Urothelium cell line (cell line): ENCODE results near the gene EPHA4.

Experiments
- DNase-seq: peaks from one replicate; pipeline ENCODE4 v3.0.0; 2011; ENCODE audit warnings: low spot score, mixed read lengths
- FAIRE-seq: peaks from 2 replicates; lab custom pipeline; 2011; peaks lifted over from hg19 to GRCh38; lab: Jason Lieb, UNC

The EPHA4 gene

DNA sequence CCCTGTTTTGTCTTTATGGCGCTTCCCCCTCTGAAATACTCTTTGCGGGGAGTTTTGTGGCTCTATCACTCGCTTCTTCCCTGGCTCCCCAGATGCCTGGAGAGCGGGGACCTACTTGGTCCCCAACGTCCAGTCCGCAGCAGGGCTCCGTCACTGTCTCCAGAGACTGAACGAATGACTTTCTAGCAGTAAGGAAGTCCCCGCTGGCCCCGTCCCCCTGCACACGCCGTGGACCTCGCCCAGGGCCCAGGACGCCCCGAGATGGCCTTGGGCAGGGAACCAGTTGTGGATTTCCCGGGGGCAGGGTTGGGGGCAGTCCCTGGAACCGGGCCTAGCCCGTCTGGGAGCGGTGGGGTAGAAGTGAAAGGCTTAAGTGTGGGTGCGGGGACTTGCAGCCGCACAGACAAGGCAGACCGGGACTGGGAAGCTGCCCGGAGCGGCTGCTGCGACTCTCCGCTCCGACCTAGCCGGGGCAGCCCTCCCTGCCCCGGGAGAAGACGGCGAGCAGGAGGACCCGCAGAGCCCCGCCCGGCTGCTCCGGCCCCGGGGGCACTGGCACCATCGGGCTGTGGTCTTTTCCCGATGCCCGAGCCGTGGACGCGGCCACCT, 821 bp upstream of the EPHA4 start:
- FAIRE-seq (no peak), DNase-seq (peak; percentile 44)

GRCh38 chr2:221571551-221572218, 419 bp downstream of the EPHA4 start:
- no peak for FAIRE-seq

DNA sequence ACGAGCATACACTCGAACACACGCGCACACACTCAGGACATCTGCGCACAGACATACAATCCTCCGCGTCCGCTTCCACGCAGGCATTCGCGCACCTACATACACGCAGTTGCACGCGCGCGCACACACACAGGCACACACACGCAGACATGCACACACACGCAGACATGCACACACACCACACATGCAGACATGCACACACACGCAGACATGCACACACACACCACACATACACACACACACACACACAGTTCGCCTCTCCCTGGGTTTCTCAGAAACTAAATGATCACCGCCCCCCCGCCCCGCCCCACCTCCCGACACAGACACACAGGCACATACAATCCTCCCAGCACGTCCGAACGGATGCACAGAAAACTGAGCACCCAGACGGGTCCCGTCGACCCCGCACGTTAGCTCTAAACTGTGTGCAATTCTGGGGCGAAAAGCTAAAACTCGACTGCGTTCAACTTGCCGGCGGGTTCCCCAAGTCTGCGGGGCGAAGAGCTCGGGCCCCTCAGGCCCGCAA, 1.0 kb downstream of the EPHA4 start:
- FAIRE-seq (peak; percentile 66), DNase-seq (no peak)

More at GRCh38 chr2:221571551-221572218, 419 bp downstream of the EPHA4 start:
- DNase-seq: no peak

DNA sequence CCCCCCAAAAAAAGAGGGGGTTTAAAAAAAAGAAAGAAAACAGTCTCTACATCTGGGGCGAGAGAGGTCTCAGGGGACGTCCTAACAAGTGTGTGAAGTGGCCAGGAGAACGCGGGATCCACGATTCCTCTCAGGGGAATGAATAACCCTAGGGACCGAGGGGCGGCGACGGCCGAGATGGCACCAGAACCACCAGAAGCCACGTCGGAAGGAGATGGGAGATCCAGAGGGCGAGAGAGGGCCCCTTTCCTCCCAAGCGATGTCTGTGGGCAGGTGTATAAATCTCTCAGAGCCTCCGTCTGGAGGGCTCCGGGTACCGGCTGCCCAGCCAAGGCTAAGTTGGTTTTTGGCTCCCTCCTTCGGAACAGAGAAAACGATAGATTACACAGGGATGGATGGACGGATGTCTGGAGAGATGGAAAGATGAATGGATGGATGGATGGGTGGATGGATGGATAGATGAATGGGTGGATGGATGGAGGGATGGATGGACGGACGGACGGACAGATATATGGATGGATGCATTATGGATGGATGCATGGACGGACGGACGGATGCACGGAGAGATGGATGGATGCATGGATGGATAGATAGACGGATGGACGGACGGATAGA, 1.7 kb downstream of the EPHA4 start:
- DNase-seq (no peak), FAIRE-seq (no peak)

DNA sequence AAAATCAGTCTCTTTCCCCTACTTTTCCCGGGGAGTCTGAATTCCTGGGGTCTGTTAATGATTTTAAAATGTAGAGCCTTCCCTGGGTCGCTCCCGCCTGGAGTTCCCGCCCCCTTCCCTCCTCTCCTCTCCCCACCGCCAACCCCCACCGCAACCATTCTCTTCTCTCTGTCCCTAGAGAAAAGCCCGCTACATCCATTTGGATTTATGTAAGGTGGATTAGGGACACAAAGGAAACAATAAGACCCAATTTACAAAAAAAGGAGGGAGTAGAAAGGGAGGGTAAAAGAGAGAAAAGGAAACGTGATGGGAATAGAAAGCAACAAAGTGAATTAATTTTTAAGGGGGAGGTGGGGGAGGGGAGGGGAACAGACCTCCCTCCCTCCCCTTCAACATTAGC, 2.2 kb downstream of the EPHA4 start:
- no peak for FAIRE-seq
- DNase-seq: no peak

DNA sequence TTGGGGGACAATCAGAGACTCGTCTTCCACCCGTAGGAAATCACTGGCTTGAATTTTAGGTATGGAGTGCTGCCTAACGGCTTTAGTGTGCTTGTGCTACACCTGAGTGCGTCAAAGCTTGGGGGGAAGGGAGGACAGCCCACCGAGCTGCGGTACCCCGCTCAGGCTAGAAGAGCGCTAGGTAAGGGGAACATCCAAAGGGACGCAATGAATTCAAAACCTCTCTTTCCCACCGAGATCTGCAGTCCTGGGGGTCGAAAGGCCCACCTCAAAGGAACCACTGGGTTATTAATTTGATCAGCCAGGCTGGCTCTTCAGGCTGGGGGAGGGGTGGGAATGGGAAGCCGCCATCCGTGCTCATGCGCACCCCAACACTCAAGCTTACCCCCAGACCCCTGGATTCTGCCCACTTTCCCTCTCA, 2.7 kb downstream of the EPHA4 start:
- no peak for DNase-seq
- FAIRE-seq: no peak

DNA sequence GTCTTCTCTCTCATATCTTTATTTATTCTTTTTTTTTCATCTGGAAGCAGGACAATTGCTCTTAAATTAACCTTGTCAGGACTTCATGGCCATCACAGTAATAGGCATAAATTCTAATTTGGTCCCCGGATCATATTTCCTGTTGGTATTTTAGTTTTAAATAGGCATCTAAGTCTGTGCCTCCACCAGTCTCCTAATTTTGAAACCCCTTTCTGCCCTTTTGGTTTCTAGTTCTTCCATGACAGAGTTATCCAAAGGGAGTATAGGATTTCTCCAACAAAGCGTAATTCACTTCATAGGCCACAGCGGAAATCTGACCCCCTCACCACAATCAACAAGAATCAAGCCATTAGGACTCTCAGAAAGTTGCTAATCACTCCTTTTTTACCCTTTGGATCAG, 3.8 kb downstream of the EPHA4 start:
- FAIRE-seq (no peak), DNase-seq (no peak)

- DNase-seq (no peak), FAIRE-seq (no peak)
Observed at GRCh38 chr2:221567809-221568208, 4.3 kb downstream of the EPHA4 start.

DNA sequence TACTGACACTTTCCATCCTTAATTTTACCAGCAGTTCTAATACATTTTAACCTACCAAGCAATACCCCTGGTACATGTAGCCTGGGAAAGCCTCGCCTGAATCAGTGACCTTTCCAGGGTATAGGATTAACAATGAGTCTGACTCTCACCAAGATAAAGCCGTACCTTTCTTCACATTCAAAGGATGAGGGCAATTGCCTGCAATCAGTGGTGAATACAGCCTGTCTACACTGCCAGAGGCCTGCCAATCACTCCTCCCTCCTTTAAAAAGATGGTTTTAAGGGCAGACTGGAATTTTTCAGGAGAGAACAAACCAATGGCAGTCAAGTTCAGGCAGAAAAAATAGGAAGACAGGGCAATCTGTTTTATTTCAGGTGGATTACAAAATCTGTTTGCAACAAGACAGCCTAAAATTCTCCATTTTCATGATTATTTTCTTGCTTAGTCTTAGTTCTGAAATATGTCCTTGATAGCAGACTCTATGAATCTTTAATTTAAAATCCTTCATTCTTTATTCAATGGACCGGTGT, 4.8 kb downstream of the EPHA4 start:
- DNase-seq (no peak), FAIRE-seq (no peak)

DNA sequence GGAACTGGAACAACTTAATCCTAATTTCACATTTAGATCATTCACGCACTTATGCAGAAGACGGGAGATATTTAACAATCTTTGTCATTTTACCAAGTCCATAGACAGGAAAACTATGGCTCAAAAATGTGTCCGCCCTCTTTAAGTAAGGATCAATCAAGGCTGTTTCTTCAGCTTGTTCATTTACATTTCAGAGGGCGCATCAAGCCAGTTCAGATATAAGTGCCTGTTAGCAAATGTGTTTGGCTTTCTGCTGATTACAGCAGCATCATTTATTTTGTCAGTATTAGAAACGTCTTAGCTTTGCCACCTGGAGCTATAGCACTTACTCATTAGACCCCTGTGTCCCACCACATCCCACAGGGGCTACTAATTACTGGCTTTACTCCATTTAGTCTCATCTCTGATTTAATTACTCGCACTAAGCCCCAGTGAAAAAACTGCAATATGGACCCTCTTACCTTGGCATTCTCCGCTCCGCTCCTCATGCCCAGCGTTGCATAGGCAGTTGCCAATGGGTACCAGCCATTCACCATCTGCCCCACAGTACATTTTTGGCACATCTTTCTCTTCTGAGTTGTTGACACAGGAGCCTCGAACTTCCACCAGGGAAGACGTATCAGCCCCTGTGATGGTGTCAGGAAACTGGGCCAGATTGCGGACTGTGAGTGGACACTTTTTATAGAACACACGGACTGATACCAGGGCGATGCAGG, 8.7 kb downstream of the EPHA4 start:
- FAIRE-seq (no peak), DNase-seq (no peak)

- DNase-seq (no peak), FAIRE-seq (no peak)
Observed at GRCh38 chr2:221562226-221562625, 9.9 kb downstream of the EPHA4 start.

DNA sequence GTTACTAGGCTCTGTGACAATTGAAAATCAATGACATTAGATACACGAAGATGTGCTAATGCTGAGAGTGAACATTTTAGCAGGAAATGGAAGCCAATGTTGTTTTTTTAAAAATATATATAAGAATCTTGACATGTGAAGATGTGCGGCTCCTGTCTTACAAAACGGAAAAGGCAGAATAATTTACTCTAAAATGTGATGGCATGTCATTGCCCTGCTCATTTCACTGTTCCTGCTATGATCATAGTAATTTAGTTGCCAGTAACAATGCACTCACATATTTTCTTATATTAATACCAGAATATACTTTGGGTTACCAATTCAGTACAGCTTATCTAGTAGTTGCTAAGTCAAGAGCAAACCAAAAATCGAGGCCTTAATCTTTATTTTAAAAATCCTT, 10.3 kb downstream of the EPHA4 start:
- FAIRE-seq: no peak
- DNase-seq: no peak

DNA sequence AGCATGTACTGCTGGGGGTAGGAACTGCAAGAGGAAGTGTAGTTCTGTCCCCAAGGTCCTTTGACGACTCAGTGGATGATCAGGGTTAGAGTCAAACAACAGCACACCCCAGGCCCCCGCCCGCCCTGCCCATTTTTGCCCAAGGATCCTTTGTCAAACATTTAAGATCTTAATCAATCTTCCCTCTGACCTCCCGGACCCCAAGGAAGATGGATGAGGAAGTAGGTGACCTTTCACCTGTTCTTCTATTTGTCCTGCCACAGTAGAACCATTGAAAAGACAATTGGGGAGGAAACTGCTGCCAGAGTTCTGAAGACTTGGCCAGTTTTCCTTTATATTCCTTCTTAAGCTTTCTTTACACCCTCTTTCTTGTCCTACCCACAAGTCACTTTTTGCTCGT, 12.1 kb downstream of the EPHA4 start:
- no peak for FAIRE-seq

DNA sequence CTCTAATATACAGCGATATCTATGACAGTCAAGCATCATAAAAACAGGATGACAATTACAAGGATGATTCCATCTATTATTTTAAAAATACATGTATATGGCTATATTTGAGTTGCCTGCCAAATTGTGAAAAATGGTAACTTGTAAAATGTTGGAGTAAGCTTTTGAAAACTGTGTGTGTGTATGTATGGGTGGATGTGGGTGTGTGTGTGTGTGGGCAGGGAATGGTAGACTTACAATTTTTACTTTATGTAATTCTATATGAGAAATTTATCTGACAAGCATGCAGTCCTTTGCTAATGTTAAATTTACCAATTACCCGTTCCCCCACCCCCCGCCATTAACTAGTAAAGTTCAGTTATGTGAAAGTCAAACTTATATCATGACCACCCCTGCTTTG, 14.0 kb downstream of the EPHA4 start:
- FAIRE-seq: no peak
- DNase-seq: no peak

More for the DNA sequence above, 12.1 kb downstream of the EPHA4 start:
- DNase-seq: no peak

DNA sequence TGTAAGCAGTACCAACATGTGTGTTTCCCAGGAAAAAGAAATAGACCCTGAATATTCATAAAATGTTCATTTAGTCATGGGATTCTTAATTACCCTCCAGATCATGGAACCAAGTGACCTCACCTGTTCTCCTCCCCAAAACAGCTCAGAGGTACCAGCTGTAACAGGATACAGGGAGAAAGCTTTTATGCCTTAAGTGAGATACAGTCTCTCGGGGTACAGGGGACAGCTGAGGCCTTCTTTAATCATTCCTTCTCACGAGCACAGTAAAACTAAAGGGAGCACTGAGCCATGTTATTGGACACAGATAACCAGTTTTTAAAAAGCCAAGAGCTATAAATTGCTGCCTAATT, 16.6 kb downstream of the EPHA4 start:
- no peak for FAIRE-seq

GRCh38 chr2:221554769-221555493, 17.2 kb downstream of the EPHA4 start:
- DNase-seq (no peak), FAIRE-seq (no peak)

More for the DNA sequence above, 16.6 kb downstream of the EPHA4 start:
- DNase-seq: no peak

DNA sequence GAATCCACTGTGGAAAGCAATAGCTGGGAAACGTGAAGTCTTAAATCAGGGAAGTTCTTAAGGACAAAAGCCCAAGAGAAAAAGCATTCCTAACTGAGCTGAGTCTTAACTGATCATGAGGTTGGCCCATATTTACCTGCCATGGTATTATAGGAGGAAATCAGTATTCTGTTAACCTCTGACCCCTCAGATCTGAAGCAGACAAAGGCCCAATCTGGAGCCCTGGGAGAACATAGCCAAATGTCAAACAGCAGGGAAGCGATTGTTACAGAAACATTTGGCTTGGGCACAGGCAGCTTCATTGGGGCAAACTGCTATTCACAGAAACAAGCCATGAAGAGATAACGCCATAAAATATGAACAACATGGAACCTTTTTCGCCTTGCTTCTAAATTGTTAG, 18.8 kb downstream of the EPHA4 start:
- no peak for FAIRE-seq
- no peak for DNase-seq

DNA sequence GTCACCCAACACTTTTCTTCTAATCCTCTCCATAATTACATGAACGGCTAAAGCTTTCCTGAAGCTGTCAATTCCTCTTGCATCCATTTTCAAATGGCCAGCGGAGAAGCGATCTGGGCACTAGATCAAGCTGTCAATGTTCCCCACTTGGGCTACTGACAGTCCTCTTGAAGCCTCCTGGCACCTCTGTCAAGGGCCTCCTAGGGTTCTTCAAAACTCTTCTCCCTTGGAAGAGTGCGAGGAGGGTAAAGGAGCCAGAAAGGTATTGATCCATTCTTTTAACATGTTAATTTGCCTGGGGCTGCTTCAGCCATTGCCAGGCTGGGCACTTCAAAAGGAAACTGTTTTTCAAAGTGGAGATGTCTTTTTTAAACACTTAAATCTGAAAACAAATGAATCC, 19.8 kb downstream of the EPHA4 start:
- DNase-seq: no peak
- no peak for FAIRE-seq

DNA sequence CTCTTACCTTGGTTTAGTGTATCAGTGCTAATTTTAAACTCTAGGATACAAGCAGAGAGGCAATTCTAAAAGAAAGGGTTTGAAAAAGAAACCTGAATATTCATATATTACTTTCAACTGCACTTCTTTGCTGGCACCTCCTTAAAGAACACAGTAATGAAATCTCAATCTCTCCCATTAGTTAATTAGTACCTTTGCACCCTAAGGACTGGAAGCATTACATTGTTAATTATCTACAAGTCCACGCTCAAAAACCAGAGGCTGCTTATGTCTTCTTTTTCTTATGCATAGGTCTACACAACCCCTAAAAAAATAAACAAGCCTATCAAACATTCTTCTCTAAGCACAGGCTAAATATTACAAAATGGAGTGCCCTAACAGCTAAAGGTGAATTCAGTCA, 20.2 kb downstream of the EPHA4 start:
- no peak for FAIRE-seq
- no peak for DNase-seq

DNA sequence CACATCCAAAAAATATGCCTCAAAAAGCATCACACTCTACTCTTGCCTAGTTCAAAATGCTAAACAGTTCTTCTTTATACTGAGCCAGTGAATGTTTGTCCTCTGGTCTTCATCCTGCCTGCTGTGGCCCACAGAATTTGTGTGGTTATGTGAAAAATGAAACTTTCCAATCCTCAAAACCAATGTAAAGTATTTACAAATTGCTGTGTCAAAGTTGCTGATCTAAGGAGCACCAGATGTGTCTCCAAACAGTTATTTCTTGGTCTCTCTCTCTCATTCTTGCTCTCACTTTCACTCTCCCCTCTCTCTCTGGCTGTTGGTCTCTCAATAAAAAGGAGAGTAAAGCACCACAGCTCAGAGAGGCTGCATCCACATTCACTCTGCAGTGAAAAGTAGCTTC, 23.0 kb downstream of the EPHA4 start:
- no peak for DNase-seq
- FAIRE-seq: no peak
